WERI-Rb-1 (cell line): Measurements from ENCODE around the gene TM9SF4.

ENCODE experiments used
- DNase-seq: peaks from one replicate; pipeline ENCODE4 v3.0.0-alpha.2; 2020
- H3K27ac ChIP-seq: fragments of 250-450 bp; sonication (Bioruptor Pico); 2 replicates; pipeline ENCODE4 v1.5.1; 2020; ENCODE audit warnings: mild to moderate bottlenecking, moderate library complexity
- H3K27me3 ChIP-seq: fragments of 250-450 bp; sonication (Bioruptor Pico); 2 replicates; pipeline ENCODE4 v1.5.1; 2021; ENCODE audit warnings: mild to moderate bottlenecking, low read depth, moderate library complexity; ENCODE audit not compliant: insufficient read depth, severe bottlenecking
- H3K36me3 ChIP-seq: fragments of 250-450 bp; sonication (Bioruptor Pico); 2 replicates; pipeline ENCODE4 v1.5.1; 2020; ENCODE audit warnings: mild to moderate bottlenecking, moderate library complexity
- H3K4me3 ChIP-seq: 2 replicates; pipeline ENCODE4 v1.5.1; 2011; ENCODE audit warnings: low read depth, mild to moderate bottlenecking, control low read depth, low read length
- H3K9me3 ChIP-seq: fragments of 250-450 bp; sonication (Bioruptor Pico); 2 replicates; pipeline ENCODE4 v1.5.1; 2021; ENCODE audit warnings: mild to moderate bottlenecking, moderate library complexity; ENCODE audit not compliant: severe bottlenecking
- TF ChIP-seq, protein P1 (sequence below): IDR thresholded peaks from 2 replicates; pipeline ENCODE4 v1.5.1; 2011; ENCODE audit warnings: low read depth, mild to moderate bottlenecking, control low read depth, inconsistent platforms, low read length

Gene TM9SF4

DNA sequence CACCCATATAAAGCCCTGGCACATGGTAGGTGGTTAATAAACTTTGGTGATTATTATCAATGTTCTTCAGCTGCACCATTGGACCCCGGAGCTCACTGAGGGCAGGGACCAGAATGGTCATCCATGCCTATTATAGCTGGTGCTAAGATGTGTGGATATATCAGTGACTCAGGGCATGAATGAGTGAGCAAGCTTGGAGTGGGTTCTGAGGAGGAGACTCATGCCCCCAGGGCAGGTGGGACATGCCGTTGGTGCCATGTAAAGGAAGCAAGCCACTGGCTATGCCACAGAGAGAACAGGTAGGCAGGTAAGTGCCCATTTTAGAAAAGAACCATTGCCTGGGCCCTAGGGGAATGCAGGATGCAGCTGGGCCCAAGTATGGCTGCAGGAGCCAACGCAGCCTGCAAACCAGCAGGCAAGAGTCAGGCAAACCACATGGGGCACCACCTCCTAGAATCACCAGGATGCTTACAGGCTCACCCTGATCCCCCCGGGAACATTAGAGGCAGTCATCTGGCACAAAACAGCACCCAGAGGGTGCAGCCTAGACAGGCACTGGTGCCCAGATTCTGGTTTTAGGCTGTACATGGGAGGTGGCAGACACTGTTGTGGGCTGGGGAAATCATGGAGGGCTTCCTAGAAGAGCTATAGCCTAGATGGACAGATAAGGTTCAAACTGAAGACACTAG lies 74.6 kb downstream of the TM9SF4 start:
- Histone ChIP-seq H3K9me3 (no peaks in the 10 kb centered on the region), H3K27ac (no peak overlapping the region), H3K36me3 (peaks cover 5% of the 10 kb centered on the region; the same call in 1 of the 2 replicates), H3K4me3 (no peak overlapping the region), H3K27me3 (no peaks in the 10 kb centered on the region)
- TF ChIP-seq, protein P1, sequence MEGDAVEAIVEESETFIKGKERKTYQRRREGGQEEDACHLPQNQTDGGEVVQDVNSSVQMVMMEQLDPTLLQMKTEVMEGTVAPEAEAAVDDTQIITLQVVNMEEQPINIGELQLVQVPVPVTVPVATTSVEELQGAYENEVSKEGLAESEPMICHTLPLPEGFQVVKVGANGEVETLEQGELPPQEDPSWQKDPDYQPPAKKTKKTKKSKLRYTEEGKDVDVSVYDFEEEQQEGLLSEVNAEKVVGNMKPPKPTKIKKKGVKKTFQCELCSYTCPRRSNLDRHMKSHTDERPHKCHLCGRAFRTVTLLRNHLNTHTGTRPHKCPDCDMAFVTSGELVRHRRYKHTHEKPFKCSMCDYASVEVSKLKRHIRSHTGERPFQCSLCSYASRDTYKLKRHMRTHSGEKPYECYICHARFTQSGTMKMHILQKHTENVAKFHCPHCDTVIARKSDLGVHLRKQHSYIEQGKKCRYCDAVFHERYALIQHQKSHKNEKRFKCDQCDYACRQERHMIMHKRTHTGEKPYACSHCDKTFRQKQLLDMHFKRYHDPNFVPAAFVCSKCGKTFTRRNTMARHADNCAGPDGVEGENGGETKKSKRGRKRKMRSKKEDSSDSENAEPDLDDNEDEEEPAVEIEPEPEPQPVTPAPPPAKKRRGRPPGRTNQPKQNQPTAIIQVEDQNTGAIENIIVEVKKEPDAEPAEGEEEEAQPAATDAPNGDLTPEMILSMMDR, result no peak
- DNase-seq, result no peak

DNA sequence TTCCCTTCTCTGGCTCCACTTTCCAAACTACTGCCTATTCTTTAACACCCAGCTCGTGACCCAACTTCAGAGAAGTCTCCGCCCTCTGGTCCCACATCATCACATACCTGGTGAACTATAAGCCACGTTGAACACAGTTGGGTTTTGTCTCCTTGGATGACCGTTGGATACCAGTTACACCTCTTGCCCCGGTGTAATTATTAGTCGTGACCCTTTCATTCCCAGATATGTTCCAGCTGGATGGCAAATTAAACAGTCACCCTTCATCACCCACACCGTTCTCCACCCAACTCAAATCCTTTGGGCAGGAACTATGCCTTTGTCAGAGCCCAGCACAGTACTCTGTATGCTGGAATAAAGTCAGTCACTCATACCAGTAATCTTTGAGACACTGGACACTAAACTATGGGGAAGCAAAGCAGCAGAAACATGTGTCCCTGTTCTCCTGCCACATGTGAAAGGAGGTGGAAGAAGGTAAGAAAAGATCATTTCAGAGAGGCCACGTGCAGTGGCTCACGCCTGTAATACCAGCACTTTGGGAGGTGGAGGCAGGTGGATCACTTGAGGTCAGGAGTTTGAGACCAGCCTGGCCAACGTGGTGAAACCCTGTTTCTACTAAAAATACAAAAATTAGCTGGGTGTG lies 75.6 kb downstream of the TM9SF4 start:
- Histone ChIP-seq H3K27me3 (no peaks in the 10 kb centered on the region), H3K9me3 (no peaks in the 10 kb centered on the region), H3K4me3 (no peak overlapping the region), H3K36me3 (peaks cover 5% of the 10 kb centered on the region; the same call in 1 of the 2 replicates), H3K27ac (no peak overlapping the region)
- TF ChIP-seq, protein P1, result no peak
- DNase-seq, result no peak

DNA sequence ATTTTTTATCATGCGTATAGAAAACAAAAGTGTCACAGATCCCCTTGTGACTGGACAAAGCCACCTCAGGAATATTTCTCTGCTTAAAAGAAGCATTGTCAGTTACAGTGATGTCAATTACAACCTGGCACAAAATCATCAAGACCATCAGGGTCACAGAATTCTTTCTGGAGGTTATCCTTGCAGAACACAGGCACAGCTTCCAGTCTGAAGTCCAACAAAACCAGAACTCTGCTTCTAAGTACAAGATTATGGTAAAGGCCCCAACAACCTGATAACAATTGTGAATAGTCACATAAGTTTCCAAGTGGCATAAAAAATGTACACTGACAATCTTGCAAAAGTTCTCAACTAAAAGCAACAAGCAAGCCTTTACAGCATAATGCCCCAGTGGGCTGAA lies 77.0 kb downstream of the TM9SF4 start:
- TF ChIP-seq, protein P1, result no peak

DNA sequence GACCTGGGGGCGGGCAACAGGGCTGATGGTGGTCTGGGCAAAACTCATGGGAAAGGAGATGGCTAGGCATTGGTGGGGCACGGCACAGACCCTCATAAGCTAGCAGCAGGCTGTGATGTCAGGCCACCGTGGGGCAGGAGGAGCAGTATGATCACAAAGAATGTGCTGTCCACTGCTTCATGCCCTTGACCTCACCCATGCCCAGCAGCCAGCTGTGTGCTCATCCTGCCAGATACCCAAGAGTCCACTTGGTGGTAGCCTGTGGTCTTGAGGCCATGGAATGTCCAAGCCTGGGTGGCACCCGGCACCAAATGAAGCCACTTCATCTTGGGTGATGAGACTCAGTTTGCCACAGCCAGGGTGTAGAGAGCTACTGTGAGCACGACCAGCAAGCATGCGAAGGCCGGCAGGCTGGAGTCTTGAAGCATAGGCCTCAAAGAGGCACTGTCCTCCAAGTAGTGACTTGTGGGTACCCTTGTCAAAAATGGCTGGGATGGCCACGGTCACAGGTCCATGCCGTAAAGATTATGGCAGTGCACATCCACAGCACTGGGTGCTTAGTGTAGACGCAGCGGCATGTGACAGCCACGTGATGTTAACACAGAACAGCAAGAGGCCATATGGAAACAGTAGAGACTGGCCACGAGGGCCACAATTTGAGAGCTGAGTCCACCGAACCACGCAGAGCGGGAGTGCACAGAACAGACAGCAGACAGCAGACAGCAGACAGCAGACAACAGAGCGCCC lies 79.0 kb downstream of the TM9SF4 start:
- H3K9me3 ChIP-seq, result no peaks in the 10 kb centered on the region
- no peaks in the 10 kb centered on the region for H3K27me3 ChIP-seq
- H3K36me3 ChIP-seq, result peaks cover 12% of the 10 kb centered on the region; the same call in 1 of the 2 replicates
- TF ChIP-seq, protein P1, result no peak
- H3K4me3 ChIP-seq, result no peak overlapping the region
- DNase-seq, result no peak
- H3K27ac ChIP-seq, result peak overlapping the region; percentile 96; the same call in 1 of the 2 replicates

More for the DNA sequence above, 77.0 kb downstream of the TM9SF4 start:
- no peak for DNase-seq
- no peaks in the 10 kb centered on the region for H3K27me3 ChIP-seq
- no peak overlapping the region for H3K27ac ChIP-seq
- no peaks in the 10 kb centered on the region for H3K9me3 ChIP-seq
- peaks cover 5% of the 10 kb centered on the region; the same call in 1 of the 2 replicates for H3K36me3 ChIP-seq
- no peak overlapping the region for H3K4me3 ChIP-seq

DNA sequence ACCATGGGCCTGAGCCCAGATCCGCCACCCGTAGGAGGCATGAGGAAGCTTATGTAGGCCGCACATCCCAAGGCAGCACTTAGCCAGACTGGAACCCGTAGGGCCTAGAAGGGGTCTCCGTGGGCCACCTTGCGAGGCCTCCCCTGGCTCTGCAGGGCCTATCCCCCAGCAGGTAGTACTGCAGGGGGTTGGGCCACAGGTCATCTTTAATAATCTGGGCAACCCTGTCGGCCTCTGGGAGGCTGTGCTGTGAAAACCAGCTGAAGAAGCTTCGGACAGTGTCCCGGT lies 79.6 kb downstream of the TM9SF4 start:
- Histone ChIP-seq H3K4me3 (no peak overlapping the region), H3K27ac (peak overlapping the region; percentile 96)

More for the DNA sequence above, 79.6 kb downstream of the TM9SF4 start:
- H3K36me3 ChIP-seq, result peaks cover 12% of the 10 kb centered on the region
- no peak for DNase-seq
- H3K27me3 ChIP-seq, result no peaks in the 10 kb centered on the region
- H3K9me3 ChIP-seq, result no peaks in the 10 kb centered on the region
- TF ChIP-seq, protein P1, result no peak
